SK-N-SH treated with all-trans-retinoic acid at 6 μM for 48 hours (cell line): ENCODE data around the gene PYGM.

ENCODE experiments used
- ATAC-seq: fragments of 200-7000 bp; cut with Tn5 transposase; 3 replicates; pipeline ENCODE4 v1.9.1; 2020; ENCODE audit warnings: mild to moderate bottlenecking, moderate library complexity
- ARNTL ChIP-seq: fragments of 450-650 bp; formaldehyde crosslinking; IDR thresholded peaks from 2 replicates; pipeline ENCODE4 v1.5.0; 2020; ENCODE audit warnings: low read depth, mild to moderate bottlenecking, moderate library complexity, borderline replicate concordance
- BACH2 ChIP-seq: fragments of 250-450 bp; sonication (Bioruptor Pico); IDR thresholded peaks from 2 replicates; pipeline ENCODE4 v1.9.0; 2021; ENCODE audit warnings: mild to moderate bottlenecking, borderline replicate concordance
- CSDC2 ChIP-seq: fragments of 250-450 bp; sonication (Bioruptor Pico); IDR thresholded peaks from 2 replicates; pipeline ENCODE4 v1.5.0; 2020; ENCODE audit warnings: mild to moderate bottlenecking, moderate library complexity
- ESRRG ChIP-seq: fragments of 250-450 bp; sonication (Bioruptor Pico); IDR thresholded peaks from 2 replicates; pipeline ENCODE4 v1.6.1; 2021; ENCODE audit warnings: mild to moderate bottlenecking
- GLIS3 ChIP-seq: fragments of 250-450 bp; sonication (Bioruptor Pico); IDR thresholded peaks from 2 replicates; pipeline ENCODE4 v1.5.0; 2020; ENCODE audit warnings: mild to moderate bottlenecking, moderate library complexity
- ISL1 ChIP-seq: fragments of 250-450 bp; sonication (Bioruptor Pico); IDR thresholded peaks from 2 replicates; pipeline ENCODE4 v2.1.2; 2022; ENCODE audit warnings: mild to moderate bottlenecking, moderate library complexity
- OSR1 ChIP-seq: fragments of 250-450 bp; sonication (Bioruptor Pico); IDR thresholded peaks from 2 replicates; pipeline ENCODE4 v1.8.0; 2022; ENCODE audit warnings: moderate library complexity, mild to moderate bottlenecking, inconsistent platforms
- PPARA ChIP-seq: fragments of 250-450 bp; sonication (Bioruptor Pico); IDR thresholded peaks from 2 replicates; pipeline ENCODE4 v1.5.0; 2020; ENCODE audit warnings: mild to moderate bottlenecking, borderline replicate concordance
- RARB ChIP-seq: fragments of 250-450 bp; sonication (Bioruptor Pico); IDR thresholded peaks from 2 replicates; pipeline ENCODE4 v1.8.0; 2021; ENCODE audit warnings: mild to moderate bottlenecking, moderate library complexity
- SNAI2 ChIP-seq: fragments of 250-450 bp; sonication (Bioruptor Pico); IDR thresholded peaks from 2 replicates; pipeline ENCODE4 v1.5.0; 2020; ENCODE audit warnings: mild to moderate bottlenecking, moderate library complexity
- TOX ChIP-seq: fragments of 250-450 bp; sonication (Bioruptor Pico); IDR thresholded peaks from 2 replicates; pipeline ENCODE4 v1.8.0; 2021; ENCODE audit warnings: mild to moderate bottlenecking, moderate library complexity, borderline replicate concordance
- ZC3H10 ChIP-seq: fragments of 250-450 bp; sonication (Bioruptor Pico); IDR thresholded peaks from 2 replicates; pipeline ENCODE4 v1.5.1; 2021; ENCODE audit warnings: mild to moderate bottlenecking, moderate library complexity
- ZFP3 ChIP-seq: fragments of 250-450 bp; sonication (Bioruptor Pico); IDR thresholded peaks from 2 replicates; pipeline ENCODE4 v1.5.0; 2020; ENCODE audit warnings: mild to moderate bottlenecking, moderate library complexity
- ZFP30 ChIP-seq: fragments of 450-650 bp; formaldehyde crosslinking; IDR thresholded peaks from 2 replicates; pipeline ENCODE4 v1.5.0; 2022; ENCODE audit warnings: mild to moderate bottlenecking, moderate library complexity
- ZNF565 ChIP-seq: fragments of 450-650 bp; formaldehyde crosslinking; conservative IDR thresholded peaks from 2 replicates; pipeline ENCODE4 v1.5.0; 2020; ENCODE audit warnings: low read depth, mild to moderate bottlenecking, moderate library complexity
- ZNF70 ChIP-seq: fragments of 450-650 bp; formaldehyde crosslinking; IDR thresholded peaks from 2 replicates; pipeline ENCODE4 v1.5.0; 2020; ENCODE audit warnings: mild to moderate bottlenecking, moderate library complexity
- ZNF8 ChIP-seq: fragments of 450-650 bp; formaldehyde crosslinking; IDR thresholded peaks from 2 replicates; pipeline ENCODE4 v1.5.0; 2020; ENCODE audit warnings: mild to moderate bottlenecking, moderate library complexity
- TF ChIP-seq, protein P1 (sequence below): fragments of 250-450 bp; sonication (Bioruptor Pico); IDR thresholded peaks from 2 replicates; pipeline ENCODE4 v1.5.1; 2020; ENCODE audit warnings: low read depth, mild to moderate bottlenecking, moderate library complexity
- TF ChIP-seq, protein P2 (sequence below): fragments of 250-450 bp; sonication (Bioruptor Pico); IDR thresholded peaks from 2 replicates; pipeline ENCODE4 v1.8.0; 2020; ENCODE audit warnings: mild to moderate bottlenecking, moderate library complexity, borderline replicate concordance
- TF ChIP-seq, protein P3 (sequence below): fragments of 250-450 bp; sonication (Bioruptor Pico); IDR thresholded peaks from 2 replicates; pipeline ENCODE4 v1.8.0; 2021; ENCODE audit warnings: low read depth, mild to moderate bottlenecking, moderate library complexity, borderline replicate concordance
- TF ChIP-seq, protein P4 (sequence below): fragments of 250-450 bp; sonication (Bioruptor Pico); IDR thresholded peaks from 2 replicates; pipeline ENCODE4 v1.5.1; 2021; ENCODE audit warnings: mild to moderate bottlenecking, moderate library complexity
- TF ChIP-seq, protein P5 (sequence below): fragments of 250-450 bp; sonication (Bioruptor Pico); IDR thresholded peaks from 2 replicates; pipeline ENCODE4 v1.5.0; 2020; ENCODE audit warnings: mild to moderate bottlenecking, moderate library complexity

Gene PYGM

DNA sequence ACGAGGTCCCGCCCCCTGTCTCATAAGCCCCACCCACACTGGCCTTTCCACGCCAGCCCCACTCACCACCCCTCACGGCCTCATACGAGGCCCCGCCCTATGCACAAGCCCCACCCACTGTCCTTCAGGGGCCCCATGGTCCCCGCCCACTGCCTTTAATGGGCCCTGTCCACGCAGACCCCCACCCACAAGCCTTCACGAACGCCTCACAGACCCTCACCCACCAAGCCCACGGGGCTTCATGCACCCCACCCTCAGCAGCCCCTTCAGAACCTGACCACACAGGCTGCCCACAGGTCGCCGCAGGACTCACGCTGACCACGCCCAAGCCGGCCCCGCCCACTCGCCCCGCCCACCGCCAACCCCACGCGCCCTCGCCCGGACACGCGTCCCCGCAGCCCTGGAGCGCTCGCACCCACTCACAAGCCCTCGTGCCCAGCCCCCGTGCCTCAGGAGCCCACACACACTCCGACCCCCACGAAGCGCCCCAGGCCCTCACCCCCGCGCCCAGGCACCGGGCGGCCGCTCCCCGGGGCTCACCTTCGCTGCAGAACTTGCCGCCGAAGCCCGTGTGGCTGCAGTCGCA is 47.3 kb downstream of the PYGM start:
- TF ChIP-seq, protein P1, sequence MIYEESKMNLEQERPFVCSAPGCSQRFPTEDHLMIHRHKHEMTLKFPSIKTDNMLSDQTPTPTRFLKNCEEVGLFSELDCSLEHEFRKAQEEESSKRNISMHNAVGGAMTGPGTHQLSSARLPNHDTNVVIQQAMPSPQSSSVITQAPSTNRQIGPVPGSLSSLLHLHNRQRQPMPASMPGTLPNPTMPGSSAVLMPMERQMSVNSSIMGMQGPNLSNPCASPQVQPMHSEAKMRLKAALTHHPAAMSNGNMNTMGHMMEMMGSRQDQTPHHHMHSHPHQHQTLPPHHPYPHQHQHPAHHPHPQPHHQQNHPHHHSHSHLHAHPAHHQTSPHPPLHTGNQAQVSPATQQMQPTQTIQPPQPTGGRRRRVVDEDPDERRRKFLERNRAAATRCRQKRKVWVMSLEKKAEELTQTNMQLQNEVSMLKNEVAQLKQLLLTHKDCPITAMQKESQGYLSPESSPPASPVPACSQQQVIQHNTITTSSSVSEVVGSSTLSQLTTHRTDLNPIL (CRISPR knock-in tag): no peak
- no peak for TF ChIP-seq ZNF565 (CRISPR knock-in tag)
- no peak for TF ChIP-seq SNAI2 (CRISPR knock-in tag)
- no peak for TF ChIP-seq BACH2 (CRISPR knock-in tag)
- TF ChIP-seq ZFP3 (CRISPR knock-in tag): no peak
- TF ChIP-seq TOX (CRISPR knock-in tag): no peak
- TF ChIP-seq ESRRG (CRISPR knock-in tag): no peak
- TF ChIP-seq, protein P2, sequence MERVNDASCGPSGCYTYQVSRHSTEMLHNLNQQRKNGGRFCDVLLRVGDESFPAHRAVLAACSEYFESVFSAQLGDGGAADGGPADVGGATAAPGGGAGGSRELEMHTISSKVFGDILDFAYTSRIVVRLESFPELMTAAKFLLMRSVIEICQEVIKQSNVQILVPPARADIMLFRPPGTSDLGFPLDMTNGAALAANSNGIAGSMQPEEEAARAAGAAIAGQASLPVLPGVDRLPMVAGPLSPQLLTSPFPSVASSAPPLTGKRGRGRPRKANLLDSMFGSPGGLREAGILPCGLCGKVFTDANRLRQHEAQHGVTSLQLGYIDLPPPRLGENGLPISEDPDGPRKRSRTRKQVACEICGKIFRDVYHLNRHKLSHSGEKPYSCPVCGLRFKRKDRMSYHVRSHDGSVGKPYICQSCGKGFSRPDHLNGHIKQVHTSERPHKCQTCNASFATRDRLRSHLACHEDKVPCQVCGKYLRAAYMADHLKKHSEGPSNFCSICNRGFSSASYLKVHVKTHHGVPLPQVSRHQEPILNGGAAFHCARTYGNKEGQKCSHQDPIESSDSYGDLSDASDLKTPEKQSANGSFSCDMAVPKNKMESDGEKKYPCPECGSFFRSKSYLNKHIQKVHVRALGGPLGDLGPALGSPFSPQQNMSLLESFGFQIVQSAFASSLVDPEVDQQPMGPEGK (CRISPR knock-in tag): no peak
- TF ChIP-seq OSR1 (CRISPR knock-in tag): no peak
- TF ChIP-seq CSDC2 (CRISPR knock-in tag): no peak
- no peak for TF ChIP-seq ISL1
- no peak for TF ChIP-seq RARB (CRISPR knock-in tag)
- TF ChIP-seq ZNF8 (CRISPR knock-in tag): no peak
- TF ChIP-seq ZNF70: no peak
- TF ChIP-seq GLIS3 (CRISPR knock-in tag): no peak
- no peak for TF ChIP-seq ZFP30
- no peak for TF ChIP-seq ARNTL
- TF ChIP-seq, protein P3, sequence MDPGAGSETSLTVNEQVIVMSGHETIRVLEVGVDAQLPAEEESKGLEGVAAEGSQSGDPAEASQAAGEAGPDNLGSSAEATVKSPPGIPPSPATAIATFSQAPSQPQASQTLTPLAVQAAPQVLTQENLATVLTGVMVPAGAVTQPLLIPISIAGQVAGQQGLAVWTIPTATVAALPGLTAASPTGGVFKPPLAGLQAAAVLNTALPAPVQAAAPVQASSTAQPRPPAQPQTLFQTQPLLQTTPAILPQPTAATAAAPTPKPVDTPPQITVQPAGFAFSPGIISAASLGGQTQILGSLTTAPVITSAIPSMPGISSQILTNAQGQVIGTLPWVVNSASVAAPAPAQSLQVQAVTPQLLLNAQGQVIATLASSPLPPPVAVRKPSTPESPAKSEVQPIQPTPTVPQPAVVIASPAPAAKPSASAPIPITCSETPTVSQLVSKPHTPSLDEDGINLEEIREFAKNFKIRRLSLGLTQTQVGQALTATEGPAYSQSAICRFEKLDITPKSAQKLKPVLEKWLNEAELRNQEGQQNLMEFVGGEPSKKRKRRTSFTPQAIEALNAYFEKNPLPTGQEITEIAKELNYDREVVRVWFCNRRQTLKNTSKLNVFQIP (CRISPR knock-in tag): no peak
- TF ChIP-seq ZC3H10 (CRISPR knock-in tag): no peak
- ATAC-seq: no peak

DNA sequence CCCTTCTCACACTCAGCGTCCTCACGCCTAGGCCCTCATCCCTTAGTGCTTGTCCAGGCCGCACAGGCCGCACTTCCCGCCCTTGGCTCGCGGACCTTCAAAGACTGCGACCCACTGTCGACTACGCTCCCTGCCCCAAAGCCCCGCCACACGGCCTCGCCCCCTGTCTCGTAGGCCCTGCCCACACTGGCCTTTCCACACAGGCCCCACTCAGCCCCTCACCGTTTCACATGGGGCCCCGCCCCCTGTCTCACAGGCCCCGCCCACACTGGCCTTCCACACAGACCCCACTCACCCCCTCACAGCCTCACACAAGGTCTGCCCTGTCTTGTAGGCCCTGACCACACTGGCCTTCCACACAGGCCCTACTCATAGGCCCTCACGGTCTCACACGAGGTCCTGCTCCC is 47.8 kb downstream of the PYGM start:
- no peak for TF ChIP-seq ZC3H10 (CRISPR knock-in tag)
- ATAC-seq: no peak

DNA sequence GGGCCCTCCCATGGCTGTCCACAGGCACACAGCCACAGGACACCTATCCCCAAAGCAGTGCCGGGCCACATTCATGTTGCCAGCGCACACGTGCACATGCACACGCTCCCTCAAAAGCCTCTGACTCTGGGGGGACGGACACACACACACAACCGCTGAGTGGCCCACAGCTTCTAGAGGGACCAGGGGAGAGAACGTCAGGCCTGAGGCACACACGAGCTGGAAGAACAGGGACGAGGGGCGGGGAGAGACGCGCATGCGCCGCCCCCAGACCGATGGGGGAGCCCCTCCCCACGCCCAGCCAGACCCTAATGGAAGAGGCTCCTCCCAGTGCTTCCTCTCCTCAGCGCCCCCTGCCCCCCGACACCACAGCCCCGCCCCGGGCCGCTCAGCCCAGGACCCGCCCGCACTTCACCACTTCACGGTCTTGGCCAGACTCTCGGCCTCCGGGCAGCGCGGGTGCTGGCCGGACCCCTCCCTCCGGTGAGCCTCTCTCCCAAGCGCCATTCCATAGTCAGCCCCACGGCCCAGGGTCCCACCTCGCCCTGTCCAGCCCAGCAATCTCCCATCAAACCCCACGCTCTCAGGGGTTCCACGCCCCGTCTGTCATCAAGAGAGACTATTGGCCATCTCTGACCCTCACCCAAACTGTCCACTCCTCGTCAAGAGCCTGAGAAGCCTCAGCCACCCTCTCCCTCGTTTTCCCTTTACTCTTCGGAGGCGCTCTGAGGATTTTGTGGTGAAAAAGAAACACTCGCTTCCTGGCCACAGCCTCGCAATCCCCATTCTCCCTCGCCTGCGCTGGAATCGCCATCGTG is 48.4 kb downstream of the PYGM start:
- TF ChIP-seq, protein P1 (CRISPR knock-in tag): no peak
- no peak for TF ChIP-seq ESRRG (CRISPR knock-in tag)
- TF ChIP-seq, protein P4, sequence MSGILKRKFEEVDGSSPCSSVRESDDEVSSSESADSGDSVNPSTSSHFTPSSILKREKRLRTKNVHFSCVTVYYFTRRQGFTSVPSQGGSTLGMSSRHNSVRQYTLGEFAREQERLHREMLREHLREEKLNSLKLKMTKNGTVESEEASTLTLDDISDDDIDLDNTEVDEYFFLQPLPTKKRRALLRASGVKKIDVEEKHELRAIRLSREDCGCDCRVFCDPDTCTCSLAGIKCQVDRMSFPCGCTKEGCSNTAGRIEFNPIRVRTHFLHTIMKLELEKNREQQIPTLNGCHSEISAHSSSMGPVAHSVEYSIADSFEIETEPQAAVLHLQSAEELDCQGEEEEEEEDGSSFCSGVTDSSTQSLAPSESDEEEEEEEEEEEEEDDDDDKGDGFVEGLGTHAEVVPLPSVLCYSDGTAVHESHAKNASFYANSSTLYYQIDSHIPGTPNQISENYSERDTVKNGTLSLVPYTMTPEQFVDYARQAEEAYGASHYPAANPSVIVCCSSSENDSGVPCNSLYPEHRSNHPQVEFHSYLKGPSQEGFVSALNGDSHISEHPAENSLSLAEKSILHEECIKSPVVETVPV (CRISPR knock-in tag): no peak
- TF ChIP-seq ZFP30: no peak
- no peak for TF ChIP-seq BACH2 (CRISPR knock-in tag)
- no peak for TF ChIP-seq ZNF8 (CRISPR knock-in tag)
- TF ChIP-seq RARB (CRISPR knock-in tag): no peak
- TF ChIP-seq, protein P5, sequence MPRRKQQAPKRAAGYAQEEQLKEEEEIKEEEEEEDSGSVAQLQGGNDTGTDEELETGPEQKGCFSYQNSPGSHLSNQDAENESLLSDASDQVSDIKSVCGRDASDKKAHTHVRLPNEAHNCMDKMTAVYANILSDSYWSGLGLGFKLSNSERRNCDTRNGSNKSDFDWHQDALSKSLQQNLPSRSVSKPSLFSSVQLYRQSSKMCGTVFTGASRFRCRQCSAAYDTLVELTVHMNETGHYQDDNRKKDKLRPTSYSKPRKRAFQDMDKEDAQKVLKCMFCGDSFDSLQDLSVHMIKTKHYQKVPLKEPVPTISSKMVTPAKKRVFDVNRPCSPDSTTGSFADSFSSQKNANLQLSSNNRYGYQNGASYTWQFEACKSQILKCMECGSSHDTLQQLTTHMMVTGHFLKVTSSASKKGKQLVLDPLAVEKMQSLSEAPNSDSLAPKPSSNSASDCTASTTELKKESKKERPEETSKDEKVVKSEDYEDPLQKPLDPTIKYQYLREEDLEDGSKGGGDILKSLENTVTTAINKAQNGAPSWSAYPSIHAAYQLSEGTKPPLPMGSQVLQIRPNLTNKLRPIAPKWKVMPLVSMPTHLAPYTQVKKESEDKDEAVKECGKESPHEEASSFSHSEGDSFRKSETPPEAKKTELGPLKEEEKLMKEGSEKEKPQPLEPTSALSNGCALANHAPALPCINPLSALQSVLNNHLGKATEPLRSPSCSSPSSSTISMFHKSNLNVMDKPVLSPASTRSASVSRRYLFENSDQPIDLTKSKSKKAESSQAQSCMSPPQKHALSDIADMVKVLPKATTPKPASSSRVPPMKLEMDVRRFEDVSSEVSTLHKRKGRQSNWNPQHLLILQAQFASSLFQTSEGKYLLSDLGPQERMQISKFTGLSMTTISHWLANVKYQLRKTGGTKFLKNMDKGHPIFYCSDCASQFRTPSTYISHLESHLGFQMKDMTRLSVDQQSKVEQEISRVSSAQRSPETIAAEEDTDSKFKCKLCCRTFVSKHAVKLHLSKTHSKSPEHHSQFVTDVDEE (CRISPR knock-in tag): no peak
- TF ChIP-seq ARNTL: no peak
- no peak for TF ChIP-seq ZNF565 (CRISPR knock-in tag)
- no peak for TF ChIP-seq ZNF70
- TF ChIP-seq SNAI2 (CRISPR knock-in tag): no peak
- TF ChIP-seq, protein P3 (CRISPR knock-in tag): no peak
- no peak for TF ChIP-seq PPARA (CRISPR knock-in tag)
- no peak for TF ChIP-seq OSR1 (CRISPR knock-in tag)
- TF ChIP-seq ZFP3 (CRISPR knock-in tag): no peak
- ATAC-seq: no peak
